Mesodermal cell (in vitro differentiated cells): ENCODE data around the gene BORCS5.

ENCODE experiments used
- H3K27ac ChIP-seq: 2 replicates; pipeline ENCODE4 v1.7.0; 2013; ENCODE audit warnings: mild to moderate bottlenecking, low read depth, low read length, moderate library complexity; ENCODE audit not compliant: severe bottlenecking
- H3K36me3 ChIP-seq: 2 replicates; pipeline ENCODE4 v1.7.1; 2013; ENCODE audit warnings: mild to moderate bottlenecking, low read length, moderate library complexity; ENCODE audit not compliant: control insufficient read depth, insufficient read depth
- H3K4me1 ChIP-seq: one replicate; pipeline ENCODE4 v1.7.1; 2013; ENCODE audit warnings: mild to moderate bottlenecking, low read length; ENCODE audit not compliant: insufficient read depth, control insufficient read depth, poor library complexity, severe bottlenecking
- H3K4me3 ChIP-seq: 2 replicates; pipeline ENCODE4 v1.7.0; 2013; ENCODE audit warnings: low read length, control low read depth, mild to moderate bottlenecking; ENCODE audit not compliant: insufficient read depth, poor library complexity, severe bottlenecking; ENCODE audit errors: extremely low read depth
- H3K9me3 ChIP-seq: 2 replicates; pipeline ENCODE4 v1.7.1; 2013; ENCODE audit warnings: mild to moderate bottlenecking, low read length, moderate library complexity; ENCODE audit not compliant: control insufficient read depth
- WGBS, 2 experiments: methylation state at CpG; one replicate each; pipeline ENCODE4 v1.1.5; 2013; ENCODE audit warnings: missing lambda C conversion rate in 2 of 2; ENCODE audit not compliant: insufficient coverage in 2 of 2; 5-methylcytosine and 5-hydroxymethylcytosine counted together

BORCS5 gene

DNA sequence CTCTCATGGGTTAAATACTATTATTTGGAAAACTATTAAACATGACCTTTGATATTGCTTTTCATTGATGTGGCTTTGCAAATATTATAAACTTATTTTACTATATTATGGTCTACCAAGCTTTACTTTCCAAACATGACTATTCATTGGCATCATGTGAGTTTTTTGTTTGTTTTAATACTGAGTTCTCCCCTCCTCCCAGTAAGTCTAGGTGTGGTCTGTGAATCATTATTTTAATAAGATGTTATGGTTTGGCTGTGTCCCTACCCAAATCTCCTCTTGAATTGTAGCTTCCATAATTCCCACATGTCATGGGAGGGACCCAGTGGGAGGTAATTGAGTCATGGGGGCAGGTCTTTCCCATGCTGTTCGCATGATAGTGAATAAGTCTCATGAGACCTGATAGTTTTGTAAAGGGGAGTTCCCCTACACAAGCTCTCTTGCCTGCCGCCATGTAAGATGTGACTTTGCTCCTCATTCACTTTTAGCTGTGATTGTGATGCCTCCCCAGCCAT is 80.0 kb downstream of the BORCS5 start:
- no peak overlapping the region for H3K4me3 ChIP-seq
- H3K27ac ChIP-seq, result no peak overlapping the region
- no peaks in the 10 kb centered on the region for H3K9me3 ChIP-seq
- WGBS, 2 experiments, result 94 to 100% methylated on average over 1 to 2 of the region's 2 CpGs
- H3K4me1 ChIP-seq, result peaks cover 4% of the 10 kb centered on the region
- no peaks in the 10 kb centered on the region for H3K36me3 ChIP-seq

DNA sequence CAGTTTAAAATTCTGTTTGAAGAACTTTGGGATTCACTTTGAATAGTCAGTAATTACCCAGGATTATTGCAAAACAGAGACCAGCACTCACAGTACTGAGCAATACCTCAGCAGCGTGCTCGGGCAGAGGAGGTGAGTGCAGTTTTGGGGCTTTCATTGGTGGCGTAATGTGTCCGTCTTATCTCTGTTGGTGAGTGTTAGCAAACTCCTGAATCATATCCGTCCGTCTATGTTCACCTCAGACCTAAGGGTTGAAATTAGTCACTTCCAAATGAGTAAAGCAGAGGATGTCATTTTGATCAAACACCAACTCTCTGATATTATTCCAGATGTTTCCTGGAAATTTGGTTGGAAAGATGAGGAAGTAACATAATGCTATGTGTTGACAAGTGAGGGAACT is 82.8 kb downstream of the BORCS5 start:
- H3K4me3 ChIP-seq, result no peak overlapping the region
- H3K4me1 ChIP-seq, result peaks cover 16% of the 10 kb centered on the region
- no peaks in the 10 kb centered on the region for H3K9me3 ChIP-seq
- no peak overlapping the region for H3K27ac ChIP-seq
- 100% methylated on average over 4 of the region's 6 CpGs; no CpG with 5 or more reads in 1 of the 2 experiments for WGBS, 2 experiments
- H3K36me3 ChIP-seq, result no peaks in the 10 kb centered on the region

- no peaks in the 10 kb centered on the region for H3K36me3 ChIP-seq
- WGBS, 2 experiments, result 95 to 96% methylated on average over 4 of the region's 4 CpGs
- H3K4me1 ChIP-seq, result peaks cover 16% of the 10 kb centered on the region
- H3K9me3 ChIP-seq, result no peaks in the 10 kb centered on the region
- no peak overlapping the region for H3K27ac ChIP-seq
- no peak overlapping the region for H3K4me3 ChIP-seq
Observed at GRCh38 chr12:12440784-12441428, 84.0 kb downstream of the BORCS5 start.

GRCh38 chr12:12441429-12441807 is 84.5 kb downstream of the BORCS5 start:
- no peaks in the 10 kb centered on the region for H3K36me3 ChIP-seq
- no peaks in the 10 kb centered on the region for H3K9me3 ChIP-seq
- WGBS, 2 experiments, result 100% methylated on average over 1 to 2 of the region's 2 CpGs
- peaks cover 16% of the 10 kb centered on the region for H3K4me1 ChIP-seq
- no peak overlapping the region for H3K4me3 ChIP-seq
- H3K27ac ChIP-seq, result peak overlapping the region; percentile 29

DNA sequence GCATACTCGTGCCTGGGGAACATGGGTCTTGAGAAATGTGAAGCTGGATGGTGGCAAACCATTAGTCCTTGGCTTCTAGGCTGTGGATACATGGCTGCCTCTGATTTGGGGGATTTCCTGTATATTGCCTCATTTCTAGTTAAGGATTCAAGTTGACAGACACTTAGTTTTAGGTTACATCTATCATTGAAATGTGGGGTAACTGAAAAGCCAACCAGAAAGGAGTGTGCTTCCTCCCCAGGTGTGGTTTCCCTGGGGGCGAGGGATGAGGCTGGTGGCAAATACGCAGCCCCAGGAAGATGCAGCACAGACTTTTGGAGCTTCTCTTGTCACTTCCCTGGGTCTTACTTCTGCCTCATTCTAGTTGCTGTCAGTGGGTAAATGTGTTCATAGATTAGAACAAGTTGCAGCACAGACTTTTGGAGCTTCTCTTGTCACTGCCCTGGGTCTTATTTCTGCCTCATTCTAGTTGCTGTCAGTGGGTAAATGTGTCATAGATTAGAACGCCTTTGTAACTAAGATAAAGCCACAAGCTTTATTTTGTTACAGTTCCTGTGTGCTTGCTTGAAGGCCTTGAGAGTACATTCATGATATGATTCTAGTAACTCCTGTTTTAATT is 85.1 kb downstream of the BORCS5 start:
- Histone ChIP-seq H3K4me1 (peaks cover 16% of the 10 kb centered on the region), H3K9me3 (no peaks in the 10 kb centered on the region), H3K4me3 (no peak overlapping the region), H3K36me3 (no peaks in the 10 kb centered on the region), H3K27ac (peak overlapping the region; percentile 33)
- WGBS, 2 experiments, result 94 to 100% methylated on average over 1 to 4 of the region's 4 CpGs

DNA sequence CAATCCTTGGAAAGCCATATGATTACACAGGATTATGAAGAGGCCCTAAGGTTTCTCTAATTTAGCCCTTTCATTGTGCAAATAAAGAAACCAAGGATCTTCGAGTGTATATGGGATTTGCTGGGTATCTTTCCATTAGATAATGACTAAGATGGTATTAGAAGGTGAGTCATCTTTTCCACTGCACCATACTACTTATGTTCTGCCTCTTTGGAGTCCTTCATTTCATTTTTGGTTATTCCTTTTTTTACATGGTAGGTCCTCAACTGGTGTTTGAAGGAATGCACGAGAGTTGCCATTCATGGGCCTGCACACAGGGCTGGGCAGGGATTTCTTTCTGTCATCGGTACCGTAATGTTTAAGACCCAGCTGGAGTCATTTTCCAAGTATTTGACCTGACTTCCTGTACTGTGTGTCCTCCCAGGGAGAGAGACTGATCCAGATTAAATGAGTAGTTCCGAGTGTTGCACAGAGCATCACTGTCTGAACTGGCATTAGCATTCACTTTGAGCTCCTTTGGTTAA is 85.7 kb downstream of the BORCS5 start:
- Histone ChIP-seq H3K9me3 (no peaks in the 10 kb centered on the region), H3K4me3 (no peak overlapping the region), H3K27ac (peak overlapping the region; percentile 33), H3K4me1 (peaks cover 16% of the 10 kb centered on the region), H3K36me3 (no peaks in the 10 kb centered on the region)
- 92 to 97% methylated on average over 4 of the region's 5 CpGs for WGBS, 2 experiments

- H3K4me3 ChIP-seq, result no peak overlapping the region
- no peaks in the 10 kb centered on the region for H3K36me3 ChIP-seq
- peaks cover 16% of the 10 kb centered on the region for H3K4me1 ChIP-seq
- no peaks in the 10 kb centered on the region for H3K9me3 ChIP-seq
- no peak overlapping the region for H3K27ac ChIP-seq
- WGBS, 2 experiments, result 95 to 96% methylated on average over 3 to 4 of the region's 5 CpGs
Observed at GRCh38 chr12:12443431-12443878, 86.6 kb downstream of the BORCS5 start.

GRCh38 chr12:12445165-12445881 is 88.4 kb downstream of the BORCS5 start:
- Histone ChIP-seq H3K36me3 (no peaks in the 10 kb centered on the region), H3K4me1 (peaks cover 16% of the 10 kb centered on the region), H3K4me3 (no peak overlapping the region), H3K9me3 (no peaks in the 10 kb centered on the region), H3K27ac (no peak overlapping the region)
- WGBS, 2 experiments, result no CpG with 5 or more reads among the region's 4 CpGs

GRCh38 chr12:12445882-12446181 is 89.0 kb downstream of the BORCS5 start:
- H3K9me3 ChIP-seq, result no peaks in the 10 kb centered on the region
- no peak overlapping the region for H3K27ac ChIP-seq
- no peak overlapping the region for H3K4me3 ChIP-seq
- no peaks in the 10 kb centered on the region for H3K36me3 ChIP-seq
- H3K4me1 ChIP-seq, result peaks cover 16% of the 10 kb centered on the region
- WGBS, 2 experiments, result 100% methylated on average over 1 of the region's 2 CpGs

DNA sequence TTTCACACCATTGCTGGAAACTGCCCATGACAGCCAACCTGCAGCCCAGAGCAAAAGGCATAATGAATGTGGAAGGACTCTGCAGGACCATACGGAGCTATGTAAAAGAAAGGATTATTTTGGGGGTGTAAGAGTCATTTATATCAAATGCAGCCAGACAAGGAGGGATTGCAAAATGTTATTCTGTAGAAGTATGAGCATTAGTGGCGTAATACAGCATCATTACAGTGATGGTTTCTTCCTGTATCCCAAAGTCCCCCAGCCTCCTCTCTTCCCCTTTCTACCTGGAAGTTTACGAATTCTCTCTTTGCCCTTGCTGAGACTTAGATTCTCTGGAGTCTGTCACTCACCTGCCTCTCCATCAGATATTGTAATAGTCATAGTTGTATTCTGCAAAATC is 89.9 kb downstream of the BORCS5 start:
- Histone ChIP-seq H3K36me3 (no peaks in the 10 kb centered on the region), H3K4me3 (no peak overlapping the region), H3K9me3 (no peaks in the 10 kb centered on the region), H3K27ac (no peak overlapping the region), H3K4me1 (peaks cover 12% of the 10 kb centered on the region)
- WGBS, 2 experiments, result 80 to 92% methylated on average over 1 to 2 of the region's 3 CpGs
